ENCODE measurements around the gene GOLGA5. TPM values are rescaled to one million over a fixed set of nuclear protein-coding genes. Genes with fewer than 3 reads are reported as not detected.

GOLGA5 gene
- polyA plus RNA-seq, 1 experiment, result 67.3 TPM

DNA sequence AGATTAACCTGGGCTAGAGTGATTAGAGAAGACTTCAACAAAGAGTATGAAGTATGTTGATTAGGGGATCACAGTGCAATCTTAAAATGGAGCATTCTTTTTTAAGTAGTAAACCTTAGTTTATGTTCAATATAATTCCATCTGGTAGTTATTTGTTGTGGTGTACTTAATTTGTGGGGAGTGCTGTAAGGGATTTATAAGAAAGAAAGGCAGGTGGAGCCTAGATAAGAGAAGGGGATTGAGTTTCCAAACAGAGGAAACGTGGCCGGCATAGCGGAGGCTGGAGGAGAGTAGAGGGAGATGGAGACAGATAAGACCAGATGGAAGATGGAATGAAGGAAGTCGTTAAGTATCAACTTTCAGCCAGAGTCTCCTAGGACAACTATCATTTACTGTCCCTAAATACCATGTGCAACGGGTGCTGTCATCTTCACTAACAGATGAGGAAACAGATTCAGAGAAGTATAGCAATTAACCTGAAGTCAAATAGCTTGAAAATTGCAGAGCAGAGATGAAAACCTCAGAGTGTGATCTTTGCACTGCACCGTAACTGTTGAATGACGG lies 38.1 kb downstream of the GOLGA5 start:
- ChIA-PET CTCF (interaction anchor here (0.7 to 0.8 kb wide), 2 partner anchors 346 to 726 kb away, joined by 3 read pairs; partner anchors contain the start of gene ATXN3), POLR2A (no interaction called here)
- TF ChIP-seq, protein P1, sequence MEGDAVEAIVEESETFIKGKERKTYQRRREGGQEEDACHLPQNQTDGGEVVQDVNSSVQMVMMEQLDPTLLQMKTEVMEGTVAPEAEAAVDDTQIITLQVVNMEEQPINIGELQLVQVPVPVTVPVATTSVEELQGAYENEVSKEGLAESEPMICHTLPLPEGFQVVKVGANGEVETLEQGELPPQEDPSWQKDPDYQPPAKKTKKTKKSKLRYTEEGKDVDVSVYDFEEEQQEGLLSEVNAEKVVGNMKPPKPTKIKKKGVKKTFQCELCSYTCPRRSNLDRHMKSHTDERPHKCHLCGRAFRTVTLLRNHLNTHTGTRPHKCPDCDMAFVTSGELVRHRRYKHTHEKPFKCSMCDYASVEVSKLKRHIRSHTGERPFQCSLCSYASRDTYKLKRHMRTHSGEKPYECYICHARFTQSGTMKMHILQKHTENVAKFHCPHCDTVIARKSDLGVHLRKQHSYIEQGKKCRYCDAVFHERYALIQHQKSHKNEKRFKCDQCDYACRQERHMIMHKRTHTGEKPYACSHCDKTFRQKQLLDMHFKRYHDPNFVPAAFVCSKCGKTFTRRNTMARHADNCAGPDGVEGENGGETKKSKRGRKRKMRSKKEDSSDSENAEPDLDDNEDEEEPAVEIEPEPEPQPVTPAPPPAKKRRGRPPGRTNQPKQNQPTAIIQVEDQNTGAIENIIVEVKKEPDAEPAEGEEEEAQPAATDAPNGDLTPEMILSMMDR (IDR thresholded peaks at IDR 0.05; ENCODE audit: low read depth, low read length), result no peak
- no peaks in the 10 kb centered on the region for H3K27me3 ChIP-seq (ENCODE audit: control insufficient read depth, insufficient read depth, low read length)
- H3K4me3 ChIP-seq (ENCODE audit: low read depth, low read length), result no peak overlapping the region
- H3K27ac ChIP-seq (ENCODE audit: low read depth, low read length), result no peak overlapping the region
- no peak for DNase-seq (ENCODE audit: low read depth, low spot score)
- no peaks in the 10 kb centered on the region for H3K9me3 ChIP-seq (ENCODE audit: control insufficient read depth, insufficient read depth, low read length)

DNA sequence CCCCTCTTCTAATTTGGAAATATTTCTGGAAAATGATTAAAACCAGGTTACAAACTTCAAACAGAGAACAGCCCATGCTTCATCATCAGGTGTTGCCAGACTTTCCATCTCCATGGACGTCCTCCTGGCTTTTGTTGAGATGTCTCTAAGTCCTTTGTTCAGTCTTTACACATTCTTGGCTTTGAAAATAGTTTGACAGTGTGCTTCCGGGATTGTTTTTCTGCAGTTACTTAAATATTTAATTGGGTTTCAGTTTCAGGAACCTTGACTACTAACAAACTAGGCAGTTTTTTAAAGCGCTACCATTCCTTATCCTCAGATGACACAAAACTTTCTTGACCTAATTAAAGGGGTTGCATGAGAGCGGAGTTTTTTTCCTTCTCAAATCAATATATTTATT lies 47.8 kb downstream of the GOLGA5 start:
- Histone ChIP-seq H3K27me3 (ENCODE audit: control insufficient read depth, insufficient read depth, low read length) (no peaks in the 10 kb centered on the region), H3K4me3 (ENCODE audit: low read depth, low read length) (no peak overlapping the region), H3K27ac (ENCODE audit: low read depth, low read length) (no peak overlapping the region), H3K9me3 (ENCODE audit: control insufficient read depth, insufficient read depth, low read length) (no peaks in the 10 kb centered on the region)
- TF ChIP-seq, protein P1 (IDR thresholded peaks at IDR 0.05; ENCODE audit: low read depth, low read length), result no peak
- ChIA-PET POLR2A (no interaction called here), CTCF (no interaction called here)
- no peak for DNase-seq (ENCODE audit: low read depth, low spot score)

DNA sequence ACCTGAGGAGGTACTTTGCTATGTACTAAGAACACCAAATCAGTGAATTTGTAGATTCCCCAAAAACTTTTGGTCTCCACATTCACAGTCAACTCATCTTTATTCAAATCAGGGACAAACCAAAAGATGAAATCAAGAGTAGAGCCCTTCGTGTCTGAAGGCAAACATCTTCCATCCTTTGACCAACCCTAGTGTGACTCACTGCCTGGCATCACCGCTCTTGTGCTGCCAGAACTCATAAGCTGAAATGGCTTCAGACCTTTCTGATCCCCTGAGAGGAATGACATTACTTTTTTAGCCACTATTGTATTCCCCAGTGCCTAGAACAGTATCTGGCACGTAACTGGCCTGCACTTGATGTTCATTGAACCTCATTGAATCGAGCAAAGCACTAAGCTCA lies 50.1 kb downstream of the GOLGA5 start:
- ChIA-PET CTCF (no interaction called here), POLR2A (no interaction called here)
- Histone ChIP-seq H3K9me3 (ENCODE audit: control insufficient read depth, insufficient read depth, low read length) (no peaks in the 10 kb centered on the region), H3K4me3 (ENCODE audit: low read depth, low read length) (no peak overlapping the region), H3K27ac (ENCODE audit: low read depth, low read length) (no peak overlapping the region), H3K27me3 (ENCODE audit: control insufficient read depth, insufficient read depth, low read length) (no peaks in the 10 kb centered on the region)
- no peak for DNase-seq (ENCODE audit: low read depth, low spot score)
- TF ChIP-seq, protein P1 (IDR thresholded peaks at IDR 0.05; ENCODE audit: low read depth, low read length), result no peak

DNA sequence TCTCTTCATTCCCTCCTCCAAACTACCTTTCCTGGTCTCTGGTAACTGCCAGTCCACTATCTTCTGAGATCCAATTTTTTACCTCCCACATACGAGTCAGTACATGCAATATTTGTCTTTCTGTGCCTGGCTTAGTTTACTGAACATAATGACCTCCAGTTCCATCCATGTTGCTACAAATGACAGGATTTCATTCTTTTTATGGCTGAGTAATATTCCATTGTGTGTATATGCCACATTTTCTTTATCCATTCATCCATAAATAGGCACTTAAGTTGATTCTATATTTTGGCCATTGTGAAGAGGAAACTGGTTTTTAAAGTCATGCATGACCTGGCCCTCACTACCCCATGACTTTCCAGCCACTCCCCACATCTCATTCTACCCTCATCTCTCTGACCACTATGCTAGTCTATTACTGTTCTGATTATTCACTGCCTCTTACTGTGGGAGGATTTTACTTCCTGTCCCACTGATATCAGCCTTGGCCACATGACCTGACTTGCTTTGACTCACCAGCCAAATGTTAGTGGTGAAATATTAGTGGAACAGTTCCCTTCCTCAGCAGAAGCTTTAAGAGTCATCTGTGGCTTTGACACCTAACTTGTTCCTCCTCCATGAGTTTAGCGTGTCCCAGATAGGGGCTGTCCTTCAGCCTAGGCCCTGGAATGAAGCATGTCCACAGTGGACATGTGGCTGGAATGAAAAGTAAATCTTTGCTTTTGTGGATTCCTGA lies 52.2 kb downstream of the GOLGA5 start:
- DNase-seq (ENCODE audit: low read depth, low spot score), result no peak
- TF ChIP-seq, protein P1 (IDR thresholded peaks at IDR 0.05; ENCODE audit: low read depth, low read length), result no peak
- H3K4me3 ChIP-seq (ENCODE audit: low read depth, low read length), result no peak overlapping the region
- ChIA-PET CTCF (no interaction called here), POLR2A (no interaction called here)
- H3K27ac ChIP-seq (ENCODE audit: low read depth, low read length), result no peak overlapping the region
- H3K27me3 ChIP-seq (ENCODE audit: control insufficient read depth, insufficient read depth, low read length), result no peaks in the 10 kb centered on the region
- no peaks in the 10 kb centered on the region for H3K9me3 ChIP-seq (ENCODE audit: control insufficient read depth, insufficient read depth, low read length)

DNA sequence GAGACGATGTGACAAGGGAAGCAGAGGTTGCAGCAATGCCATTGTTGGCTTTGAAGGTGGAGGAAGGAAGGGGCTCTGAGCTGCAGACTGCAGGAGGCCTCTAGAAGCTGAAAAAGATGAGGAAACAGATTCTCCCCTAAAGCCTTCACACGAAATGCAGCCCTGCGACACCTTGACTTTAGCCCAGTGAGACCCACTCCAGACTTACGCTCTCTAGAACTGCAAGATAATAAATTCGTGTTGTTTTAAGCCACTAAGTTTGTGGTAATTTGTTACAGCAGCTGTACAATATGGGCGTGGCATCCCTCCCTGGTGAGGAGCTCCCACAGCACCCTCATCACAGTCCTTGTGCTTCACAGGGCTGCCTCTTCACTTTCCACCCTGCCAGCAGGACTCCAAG lies 53.2 kb downstream of the GOLGA5 start:
- POLR2A ChIA-PET, result no interaction called here
- H3K9me3 ChIP-seq (ENCODE audit: control insufficient read depth, insufficient read depth, low read length), result no peaks in the 10 kb centered on the region
- H3K27ac ChIP-seq (ENCODE audit: low read depth, low read length), result no peak overlapping the region
- H3K27me3 ChIP-seq (ENCODE audit: control insufficient read depth, insufficient read depth, low read length), result no peaks in the 10 kb centered on the region
- DNase-seq (ENCODE audit: low read depth, low spot score), result no peak
- no peak overlapping the region for H3K4me3 ChIP-seq (ENCODE audit: low read depth, low read length)
- CTCF ChIA-PET, result no interaction called here
- TF ChIP-seq, protein P1 (IDR thresholded peaks at IDR 0.05; ENCODE audit: low read depth, low read length), result no peak
